GM18873 (cell line): ENCODE data around the gene MAP3K20.
"Not testable (repeated sequence)": the region's sequence is repeated elsewhere in the genome, so short reads cannot be mapped to it uniquely, and the experiment has no call there.

ENCODE experiments used
- ATAC-seq: cut with Tn5 transposase; IDR thresholded peaks from one replicate; pipeline ENCODE4 v1.9.1; 2021; ENCODE audit warnings: mild to moderate bottlenecking, moderate library complexity, moderate number of reproducible peaks; ENCODE audit not compliant: unreplicated experiment, low FRiP score

The MAP3K20 gene

GRCh38 chr2:173299764-173300163 lies 224.1 kb downstream of the MAP3K20 start:
- no peak for ATAC-seq

- no peak for ATAC-seq
Measured at GRCh38 chr2:173300458-173300857, 224.8 kb downstream of the MAP3K20 start.

- not testable (repeated sequence) for ATAC-seq
Measured at GRCh38 chr2:173301549-173301948, 225.9 kb downstream of the MAP3K20 start.

GRCh38 chr2:173305303-173305702 lies 229.7 kb downstream of the MAP3K20 start:
- ATAC-seq = no peak

GRCh38 chr2:173307293-173307692 lies 231.6 kb downstream of the MAP3K20 start:
- ATAC-seq = peak; percentile 75

- not testable (repeated sequence) for ATAC-seq
Measured at GRCh38 chr2:173309370-173309769, 233.7 kb downstream of the MAP3K20 start.

GRCh38 chr2:173311844-173312606 lies 236.4 kb downstream of the MAP3K20 start:
- no peak for ATAC-seq
